BJ (cell line): ENCODE measurements around the gene CNNM2. TPM values are rescaled to one million over a fixed set of nuclear protein-coding genes. Genes with fewer than 3 reads are reported as not detected.

Experiments used
- CTCF ChIA-PET: fragments of 350-600 bp; formaldehyde crosslinking; extraction: SDS; loops from one replicate; lab custom pipeline; 2021; ENCODE audit warnings: antibody characterized with exemption, inconsistent platforms; lab: Yijun Ruan, JAX
- POLR2A ChIA-PET: fragments of 300-600 bp; sonication (Branson Sonifier 250); formaldehyde crosslinking; extraction: SDS; loops from one replicate; lab custom pipeline; 2021; ENCODE audit warnings: antibody characterized with exemption; lab: Charles Lee
- DNase-seq: peaks from one replicate; pipeline ENCODE4 v3.0.0-alpha.2; 2011; ENCODE audit warnings: low read depth
- H3K27me3 ChIP-seq: 2 replicates; pipeline ENCODE4 v1.6.0; 2011; ENCODE audit warnings: low read length; ENCODE audit not compliant: control insufficient read depth, insufficient read depth
- H3K36me3 ChIP-seq: 2 replicates; pipeline ENCODE4 v1.5.1; 2011; ENCODE audit warnings: low read length; ENCODE audit not compliant: control insufficient read depth, insufficient read depth
- H3K4me3 ChIP-seq: 2 replicates; pipeline ENCODE4 v1.5.1; 2011; ENCODE audit warnings: low read depth, mild to moderate bottlenecking, control low read depth, low read length
- CTCF ChIP-seq: IDR thresholded peaks from 2 replicates; pipeline ENCODE4 v1.5.1; 2011; ENCODE audit warnings: low read depth, mild to moderate bottlenecking, control low read depth, inconsistent platforms, low read length, moderate library complexity; ENCODE audit not compliant: insufficient read depth
- polyA plus RNA-seq: library from polyadenylated mRNA; depleted of rRNA; stranded (reverse); fragments of >200 nt; gene quantifications from 2 replicates; pipeline ENCODE4 v1.2.3, GENCODE V29; 2011; rRNA removed
- small RNA-seq: library from RNA; depleted of rRNA; stranded (forward); fragments of <200 nt; gene quantifications from one replicate; pipeline ENCODE3, GENCODE V24; 2012; ENCODE audit warnings: low replicate concordance, low read depth; ENCODE audit not compliant: insufficient read length

CNNM2 gene
- polyA plus RNA-seq, 1 experiment: 3.7 TPM

- TF ChIP-seq CTCF: no peak
- no peaks in the 10 kb centered on the region for H3K27me3 ChIP-seq
- ChIA-PET CTCF (no interaction called here), POLR2A (no interaction called here)
- H3K4me3 ChIP-seq: no peak overlapping the region
- H3K36me3 ChIP-seq: peaks cover 4% of the 10 kb centered on the region
- DNase-seq: no peak
Measured at GRCh38 chr10:103139803-103140202, 221.7 kb downstream of the CNNM2 start.

Small RNAs within 50 kb of the gene (small RNA-seq; reads per million reads assigned to genes)
- gene AS3MT (not detected), gene RF00026 (not detected), gene RF02271 (not detected)

Other genes starting within 250 kb of the CNNM2 start
- gene ARL3, start 203.9 kb upstream of the CNNM2 start, polyA plus RNA-seq: 8.1 and 10.8 TPM in 2 replicates
- gene SFXN2, start 203.7 kb upstream of the CNNM2 start, polyA plus RNA-seq: 4.3 and 5.6 TPM in 2 replicates
- gene WBP1L, start 174.3 kb upstream of the CNNM2 start, polyA plus RNA-seq: 45.3 and 52.4 TPM in 2 replicates
- not detected in 2 replicates for gene CYP17A1, start 80.9 kb upstream of the CNNM2 start, polyA plus RNA-seq
- 17.6 and 19.4 TPM in 2 replicates for gene BORCS7, start 64.0 kb upstream of the CNNM2 start, polyA plus RNA-seq
- 3.0 and 4.5 TPM in 2 replicates for gene AS3MT, start 48.8 kb upstream of the CNNM2 start, polyA plus RNA-seq